ENCODE measurements around the gene TMEM131.

TMEM131 gene

GRCh38 chr2:97770445-97770844 lies 225.3 kb downstream of the TMEM131 start:
- TF ChIP-seq CTCF (conservative IDR thresholded peaks at IDR 0.05), result no peak
- TF ChIP-seq ZFX (IDR thresholded peaks at IDR 0.05), result no peak
- no peak overlapping the region for H3K27ac ChIP-seq

- TF ChIP-seq ZFX (IDR thresholded peaks at IDR 0.05), result no peak
- no peak for TF ChIP-seq CTCF (conservative IDR thresholded peaks at IDR 0.05)
- no peak overlapping the region for H3K27ac ChIP-seq
These were observed 226.0 kb downstream of the TMEM131 start for GRCh38 chr2:97769711-97770110.

GRCh38 chr2:97769308-97769707 lies 226.4 kb downstream of the TMEM131 start:
- TF ChIP-seq CTCF (conservative IDR thresholded peaks at IDR 0.05), result no peak
- no peak for TF ChIP-seq ZFX (IDR thresholded peaks at IDR 0.05)
- H3K27ac ChIP-seq, result no peak overlapping the region

- H3K27ac ChIP-seq, result no peak overlapping the region
- TF ChIP-seq CTCF (conservative IDR thresholded peaks at IDR 0.05), result no peak
- no peak for TF ChIP-seq ZFX (IDR thresholded peaks at IDR 0.05)
These were observed 229.2 kb downstream of the TMEM131 start for GRCh38 chr2:97766567-97766966.

GRCh38 chr2:97765933-97766332 lies 229.8 kb downstream of the TMEM131 start:
- no peak for TF ChIP-seq ZFX (IDR thresholded peaks at IDR 0.05)
- no peak for TF ChIP-seq CTCF (conservative IDR thresholded peaks at IDR 0.05)
- no peak overlapping the region for H3K27ac ChIP-seq

- H3K27ac ChIP-seq, result no peak overlapping the region
- TF ChIP-seq ZFX (IDR thresholded peaks at IDR 0.05) (no peak), CTCF (conservative IDR thresholded peaks at IDR 0.05) (no peak)
These were observed 231.0 kb downstream of the TMEM131 start for GRCh38 chr2:97764559-97765263.

GRCh38 chr2:97763176-97763845 lies 232.4 kb downstream of the TMEM131 start:
- no peak overlapping the region for H3K27ac ChIP-seq
- TF ChIP-seq ZFX (IDR thresholded peaks at IDR 0.05), result no peak
- no peak for TF ChIP-seq CTCF (conservative IDR thresholded peaks at IDR 0.05)
